Endothelial cell of umbilical vein (primary cell): ENCODE measurements around the gene PHF2. TPM values are rescaled to one million over a fixed set of nuclear protein-coding genes. Genes with fewer than 3 reads are reported as not detected.

Experiments used
- BruUV-seq: library from RNA; stranded (reverse); fragments of 400-500 nt; replicated peaks from 2 replicates; lab custom pipeline; 2021; lab: Mats Ljungman, UMichigan
- CTCF ChIA-PET: fragments of 300-600, 350-600 bp; sonication (Branson Sonifier 250); formaldehyde crosslinking; loops from one replicate; lab custom pipeline; 2021; ENCODE audit warnings: antibody characterized with exemption, inconsistent platforms; lab: Charles Lee
- POLR2A ChIA-PET: fragments of 300-600, 350-600 bp; sonication (Branson Sonifier 250); formaldehyde crosslinking; loops from one replicate; lab custom pipeline; 2021; ENCODE audit warnings: antibody characterized with exemption, inconsistent platforms; lab: Charles Lee
- DNase-seq: peaks from one replicate; pipeline ENCODE4 v3.0.0-alpha.2; 2011; ENCODE audit warnings: low read depth, low spot score
- FAIRE-seq: peaks from 2 replicates; lab custom pipeline; 2011; peaks lifted over from hg19 to GRCh38; lab: Jason Lieb, UNC
- H2AFZ ChIP-seq: 2 replicates; pipeline ENCODE4 v1.6.0; 2012; ENCODE audit warnings: low read depth, low read length, control low read depth, inconsistent platforms
- H3K27ac ChIP-seq: 2 replicates; pipeline ENCODE4 v1.5.1; 2011; ENCODE audit warnings: low read depth, mild to moderate bottlenecking, control low read depth, low read length, moderate library complexity; ENCODE audit not compliant: insufficient read depth
- H3K27me3 ChIP-seq, 2 experiments: 2 replicates each; pipeline versions ENCODE4 v1.6.0 to v1.6.1; 2011; ENCODE audit warnings: low read length in 2 of 2, mixed read lengths in 1 of 2; ENCODE audit not compliant: control insufficient read depth in 2 of 2, insufficient read depth in 2 of 2
- H3K36me3 ChIP-seq, 2 experiments: 2 replicates in 1 of 2; 3 replicates in 1 of 2; pipeline ENCODE4 v1.5.1; 2011; ENCODE audit warnings: low read length in 2 of 2, mild to moderate bottlenecking in 1 of 2, moderate library complexity in 1 of 2; ENCODE audit not compliant: control insufficient read depth in 2 of 2, insufficient read depth in 2 of 2; ENCODE audit errors: extremely low read depth in 1 of 2
- H3K4me1 ChIP-seq: 3 replicates; pipeline ENCODE4 v1.5.1; 2011; ENCODE audit warnings: mild to moderate bottlenecking, low read length; ENCODE audit not compliant: control insufficient read depth, insufficient read depth; ENCODE audit errors: extremely low read depth
- H3K4me2 ChIP-seq: 2 replicates; pipeline ENCODE4 v1.6.1; 2011; ENCODE audit warnings: low read length, control low read depth, mixed read lengths; ENCODE audit not compliant: insufficient read depth
- H3K4me3 ChIP-seq, 3 experiments: fragments of 200-600 bp in 1 of 3; sonication (generic), shearing (Covaris generic) in 1 of 3; replicated peaks in 1 of 3; 2 replicates each; pipeline ENCODE4 v1.5.1; 2011 to 2016; ENCODE audit warnings: control low read depth in 3 of 3, low read length in 3 of 3, mild to moderate bottlenecking in 2 of 3, inconsistent platforms in 1 of 3, low read depth in 1 of 3, moderate library complexity in 1 of 3; ENCODE audit not compliant: insufficient read depth in 1 of 3
- H3K79me2 ChIP-seq: 2 replicates; pipeline ENCODE4 v1.6.0; 2012; ENCODE audit warnings: low read length, inconsistent platforms; ENCODE audit not compliant: control insufficient read depth, insufficient read depth
- H3K9ac ChIP-seq: replicated peaks from 2 replicates; pipeline ENCODE3; 2011; ENCODE audit warnings: low read length, control low read depth; ENCODE audit not compliant: insufficient read depth; ENCODE audit errors: extremely low read depth
- H3K9me1 ChIP-seq: replicated peaks from 3 replicates; pipeline ENCODE4 v1.6.0; 2011; ENCODE audit warnings: mild to moderate bottlenecking, low read length; ENCODE audit not compliant: control insufficient read depth, insufficient read depth; ENCODE audit errors: extremely low read depth
- H3K9me3 ChIP-seq: replicated peaks from 2 replicates; pipeline ENCODE4 v1.5.1; 2012; ENCODE audit warnings: low read length, inconsistent platforms; ENCODE audit not compliant: control insufficient read depth, insufficient read depth
- H4K20me1 ChIP-seq: replicated peaks from 2 replicates; pipeline ENCODE3; 2011; ENCODE audit warnings: mild to moderate bottlenecking, low read length; ENCODE audit not compliant: control insufficient read depth, insufficient read depth; ENCODE audit errors: extremely low read depth
- EZH2 ChIP-seq: IDR thresholded peaks from 2 replicates; pipeline ENCODE4 v1.6.1; 2012; ENCODE audit warnings: borderline replicate concordance, low read depth, mild to moderate bottlenecking, moderate library complexity, low read length, inconsistent platforms; ENCODE audit not compliant: severe bottlenecking
- FOS ChIP-seq: IDR thresholded peaks from 2 replicates; pipeline ENCODE4 v1.6.1; 2011; ENCODE audit warnings: mild to moderate bottlenecking, low read length, moderate library complexity, borderline replicate concordance; ENCODE audit not compliant: insufficient read depth
- GATA2 ChIP-seq: IDR thresholded peaks from 2 replicates; pipeline ENCODE4 v1.7.0; 2011; ENCODE audit warnings: low read depth, mild to moderate bottlenecking, moderate library complexity, mixed read lengths, low read length; ENCODE audit not compliant: insufficient read length, insufficient read depth
- JUN ChIP-seq: IDR thresholded peaks from 2 replicates; pipeline ENCODE4 v1.6.1; 2011; ENCODE audit warnings: borderline replicate concordance, low read depth; ENCODE audit not compliant: insufficient read length, insufficient read depth
- MAX ChIP-seq: IDR thresholded peaks from 2 replicates; pipeline ENCODE4 v1.6.1; 2011; ENCODE audit not compliant: insufficient read depth, insufficient read length
- MYC ChIP-seq: IDR thresholded peaks from one replicate; pipeline ENCODE4 v1.6.1; 2011; ENCODE audit warnings: mild to moderate bottlenecking, low read depth, low read length
- POLR2A ChIP-seq: IDR thresholded peaks from 2 replicates; pipeline ENCODE4 v1.6.1; 2012; ENCODE audit warnings: low read depth, mild to moderate bottlenecking, control low read depth, low read length
- POLR2AphosphoS5 ChIP-seq: IDR thresholded peaks from 2 replicates; pipeline ENCODE4 v1.6.1; 2012; ENCODE audit warnings: low read depth, mild to moderate bottlenecking, control low read depth, low read length, moderate library complexity; ENCODE audit not compliant: insufficient read depth
- dilution Hi-C: fragments of 300-500 bp; cut with MboI; formaldehyde crosslinking; loops from one replicate; pipeline ENCODE4 v1.15.0; 2019; ENCODE audit warnings: low sequenced_read_pairs; ENCODE audit not compliant: extremely low pct_ligation_motif_present
- intact Hi-C: fragments of 100-400 bp; cut with micrococcal nuclease; formaldehyde crosslinking; loops from one replicate; pipeline ENCODE4 v1.10.0; 2022
- polyA plus RNA-seq, 4 experiments: library from polyadenylated mRNA; depleted of rRNA in 3 of 4; stranded (reverse) in 3 of 4; unstranded in 1 of 4; fragments of >200 nt; gene quantifications; 2 replicates each; pipeline versions ENCODE4 v1.2.1 to v1.2.3, GENCODE V29; 2011 to 2012; ENCODE audit warnings: missing spikeins in 1 of 4
- total RNA-seq: library from RNA; stranded (reverse); gene quantifications from 2 replicates; pipeline ENCODE4 v1.2.3, GENCODE V29; 2021
- TF ChIP-seq, protein P1 (sequence below), 2 donors: IDR thresholded peaks; 1 replicate in 1 of 2; 2 replicates in 1 of 2; pipeline ENCODE4 v1.5.1; 2011; ENCODE audit warnings: low read length in 2 of 2, mild to moderate bottlenecking in 2 of 2, moderate library complexity in 2 of 2, control low read depth in 1 of 2, inconsistent platforms in 1 of 2, low read depth in 1 of 2; ENCODE audit not compliant: insufficient read depth in 1 of 2; ENCODE audit errors: extremely low read depth in 1 of 2

The PHF2 gene
- total and polyA plus RNA-seq, 2 donors (not counting 3 experiments of a cell fraction or from before 2014, with no cell fraction given), result 9.8 to 22.5 TPM

GRCh38 chr9:93616044-93616443, 39.7 kb downstream of the PHF2 start:
- BruUV-seq, result no TSS peak
- Histone ChIP-seq H3K9me3 (no peaks in the 10 kb centered on the region), H3K36me3 (peaks cover 0 to 2% of the 10 kb centered on the region in 2 experiments), H3K9me1 (no peaks in the 10 kb centered on the region), H4K20me1 (no peaks in the 10 kb centered on the region), H3K4me1 (peaks cover 5% of the 10 kb centered on the region), H3K4me3 (no peak overlapping the region), H2AFZ (no peak overlapping the region), H3K9ac (no peak overlapping the region), H3K27ac (no peak overlapping the region), H3K27me3 (no peaks in the 10 kb centered on the region), H3K4me2 (no peak overlapping the region), H3K79me2 (peaks cover 20% of the 10 kb centered on the region)
- DNase-seq (no peak), FAIRE-seq (no peak)
- intact Hi-C loops (no loop called here), dilution Hi-C loops (no loop called here)
- no peak for TF ChIP-seq FOS
- no peak for TF ChIP-seq MAX
- no peak for TF ChIP-seq JUN
- TF ChIP-seq, protein P1, sequence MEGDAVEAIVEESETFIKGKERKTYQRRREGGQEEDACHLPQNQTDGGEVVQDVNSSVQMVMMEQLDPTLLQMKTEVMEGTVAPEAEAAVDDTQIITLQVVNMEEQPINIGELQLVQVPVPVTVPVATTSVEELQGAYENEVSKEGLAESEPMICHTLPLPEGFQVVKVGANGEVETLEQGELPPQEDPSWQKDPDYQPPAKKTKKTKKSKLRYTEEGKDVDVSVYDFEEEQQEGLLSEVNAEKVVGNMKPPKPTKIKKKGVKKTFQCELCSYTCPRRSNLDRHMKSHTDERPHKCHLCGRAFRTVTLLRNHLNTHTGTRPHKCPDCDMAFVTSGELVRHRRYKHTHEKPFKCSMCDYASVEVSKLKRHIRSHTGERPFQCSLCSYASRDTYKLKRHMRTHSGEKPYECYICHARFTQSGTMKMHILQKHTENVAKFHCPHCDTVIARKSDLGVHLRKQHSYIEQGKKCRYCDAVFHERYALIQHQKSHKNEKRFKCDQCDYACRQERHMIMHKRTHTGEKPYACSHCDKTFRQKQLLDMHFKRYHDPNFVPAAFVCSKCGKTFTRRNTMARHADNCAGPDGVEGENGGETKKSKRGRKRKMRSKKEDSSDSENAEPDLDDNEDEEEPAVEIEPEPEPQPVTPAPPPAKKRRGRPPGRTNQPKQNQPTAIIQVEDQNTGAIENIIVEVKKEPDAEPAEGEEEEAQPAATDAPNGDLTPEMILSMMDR (IDR thresholded peaks at IDR 0.05; ENCODE audit: extremely low read depth in 1 of 2, insufficient read depth in 1 of 2, low read depth in 1 of 2, low read length in 2 of 2), result no peak
- TF ChIP-seq POLR2AphosphoS5, result no peak
- no peak for TF ChIP-seq GATA2
- TF ChIP-seq POLR2A, result no peak
- TF ChIP-seq MYC, result no peak
- no peak for TF ChIP-seq EZH2
- POLR2A ChIA-PET, result no interaction called here
- CTCF ChIA-PET, result no interaction called here
